H1 (cell line): ENCODE data around the gene LIN28A. TPM values are rescaled to one million over a fixed set of nuclear protein-coding genes. Genes with fewer than 3 reads are reported as not detected.

Experiments
- ASH2L ChIP-seq: fragments of 200-600, 300-600 bp; sonication (generic); IDR thresholded peaks from one replicate; pipeline ENCODE4 v1.7.1; 2017; ENCODE audit warnings: low read length
- ATF2 ChIP-seq: IDR thresholded peaks from 2 replicates; pipeline ENCODE4 v1.6.1; 2012; ENCODE audit warnings: low read length, inconsistent platforms
- BCL11A ChIP-seq, 2 experiments: IDR thresholded peaks; one replicate each; pipeline ENCODE4 v1.6.1; 2011; ENCODE audit warnings: low read depth in 2 of 2, low read length in 2 of 2, mild to moderate bottlenecking in 2 of 2
- BRCA1 ChIP-seq: IDR thresholded peaks from 2 replicates; pipeline ENCODE4 v1.6.1; 2012; ENCODE audit warnings: low read depth, low read length, improper control_type of control experiment
- CBX5 ChIP-seq: fragments of 300-800, 300-1000 bp; sonication (generic); IDR thresholded peaks from 2 replicates; pipeline ENCODE4 v1.7.1; 2016; ENCODE audit warnings: antibody characterized with exemption, low read length, low read depth
- CEBPB ChIP-seq: IDR thresholded peaks from 2 replicates; pipeline ENCODE4 v1.6.1; 2012; ENCODE audit warnings: low read depth, low read length
- CREB1 ChIP-seq: IDR thresholded peaks from 2 replicates; pipeline ENCODE4 v1.6.1; 2012; ENCODE audit warnings: inconsistent platforms
- EP300 ChIP-seq, 2 experiments: IDR thresholded peaks; 1 replicate in 1 of 2; 2 replicates in 1 of 2; pipeline ENCODE4 v1.6.1; 2011 to 2012; ENCODE audit warnings: low read depth in 2 of 2, low read length in 2 of 2, mild to moderate bottlenecking in 2 of 2, borderline replicate concordance in 1 of 2, inconsistent platforms in 1 of 2, moderate library complexity in 1 of 2
- EZH2 ChIP-seq: fragments of 200-600 bp; sonication (generic); IDR thresholded peaks from 2 replicates; pipeline ENCODE4 v1.7.1; 2012; ENCODE audit warnings: low read depth, mild to moderate bottlenecking, moderate library complexity, low read length, inconsistent platforms; ENCODE audit not compliant: severe bottlenecking
- GABPA ChIP-seq: IDR thresholded peaks from 2 replicates; pipeline ENCODE4 v1.6.1; 2011; ENCODE audit warnings: mild to moderate bottlenecking, low read length, moderate library complexity, borderline replicate concordance; ENCODE audit not compliant: insufficient read depth
- KDM4A ChIP-seq: IDR thresholded peaks from one replicate; pipeline ENCODE4 v1.7.1; 2012; ENCODE audit warnings: low read depth, mild to moderate bottlenecking, moderate library complexity, low read length, inconsistent platforms; ENCODE audit not compliant: severe bottlenecking
- KDM5A ChIP-seq: fragments of 200-600 bp; IDR thresholded peaks from 2 replicates; pipeline ENCODE4 v1.7.1; 2012; ENCODE audit warnings: mild to moderate bottlenecking, low read length, inconsistent platforms, mixed read lengths
- MAX ChIP-seq: IDR thresholded peaks from 2 replicates; pipeline ENCODE4 v1.6.1; 2012; ENCODE audit warnings: inconsistent platforms
- POLR2AphosphoS5 ChIP-seq: IDR thresholded peaks from 2 replicates; pipeline ENCODE4 v1.6.1; 2011; ENCODE audit warnings: low read depth, low read length
- POU5F1 ChIP-seq: IDR thresholded peaks from 2 replicates; pipeline ENCODE4 v1.6.1; 2011; ENCODE audit warnings: low read depth, mild to moderate bottlenecking, low read length, moderate library complexity
- SIRT6 ChIP-seq: IDR thresholded peaks from one replicate; pipeline ENCODE4 v1.7.1; 2012; ENCODE audit warnings: low read length, inconsistent platforms
- SP1 ChIP-seq: IDR thresholded peaks from 2 replicates; pipeline ENCODE4 v1.6.1; 2011; ENCODE audit warnings: low read depth, low read length
- SP2 ChIP-seq: IDR thresholded peaks from 2 replicates; pipeline ENCODE4 v1.6.1; 2012; ENCODE audit warnings: mild to moderate bottlenecking, low read length, inconsistent platforms
- SP4 ChIP-seq: IDR thresholded peaks from 2 replicates; pipeline ENCODE4 v1.6.1; 2012; ENCODE audit warnings: low read length, inconsistent platforms
- TBP ChIP-seq: IDR thresholded peaks from 2 replicates; pipeline ENCODE4 v1.6.1; 2011; ENCODE audit warnings: low read depth, low read length, improper control_type of control experiment
- polyA plus RNA-seq, 7 experiments: library from polyadenylated mRNA; depleted of rRNA in 3 of 7; stranded (reverse) in 5 of 7; unstranded in 2 of 7; fragments of >200 nt in 5 of 7; fragments of 200-250 nt in 2 of 7; gene quantifications; 1 replicate in 5 of 7; 2 replicates in 1 of 7; 4 replicates in 1 of 7; pipeline versions ENCODE4 v1.2.1 to v1.2.3, GENCODE V29; 2011 to 2013; ENCODE audit warnings: missing spikeins in 2 of 7, mixed read lengths in 2 of 7
- total RNA-seq: library from RNA; stranded (reverse); fragmentation: NEBNext Ultra II Directional; extraction: Animal tissue kit (Norgen Biotek cat#: 25700); gene quantifications from 2 replicates; pipeline ENCODE4 v1.2.1, GENCODE V29; 2021
- TF ChIP-seq, protein P1 (sequence below), 3 experiments: IDR thresholded peaks; 1 replicate in 2 of 3; 2 replicates in 1 of 3; pipeline versions ENCODE4 v1.5.1 to v1.6.1; 2011; ENCODE audit warnings: low read length in 3 of 3, mild to moderate bottlenecking in 3 of 3, inconsistent platforms in 2 of 3, low read depth in 1 of 3, moderate library complexity in 1 of 3; ENCODE audit not compliant: insufficient read depth in 1 of 3; ENCODE audit errors: control extremely low read depth in 1 of 3

Gene LIN28A
- total and polyA plus RNA-seq, 2 of the 8 experiments (the other 6 are each of a cell fraction or from before 2014, with no cell fraction given) = 403 to 1,486 TPM

- TF ChIP-seq, protein P1, sequence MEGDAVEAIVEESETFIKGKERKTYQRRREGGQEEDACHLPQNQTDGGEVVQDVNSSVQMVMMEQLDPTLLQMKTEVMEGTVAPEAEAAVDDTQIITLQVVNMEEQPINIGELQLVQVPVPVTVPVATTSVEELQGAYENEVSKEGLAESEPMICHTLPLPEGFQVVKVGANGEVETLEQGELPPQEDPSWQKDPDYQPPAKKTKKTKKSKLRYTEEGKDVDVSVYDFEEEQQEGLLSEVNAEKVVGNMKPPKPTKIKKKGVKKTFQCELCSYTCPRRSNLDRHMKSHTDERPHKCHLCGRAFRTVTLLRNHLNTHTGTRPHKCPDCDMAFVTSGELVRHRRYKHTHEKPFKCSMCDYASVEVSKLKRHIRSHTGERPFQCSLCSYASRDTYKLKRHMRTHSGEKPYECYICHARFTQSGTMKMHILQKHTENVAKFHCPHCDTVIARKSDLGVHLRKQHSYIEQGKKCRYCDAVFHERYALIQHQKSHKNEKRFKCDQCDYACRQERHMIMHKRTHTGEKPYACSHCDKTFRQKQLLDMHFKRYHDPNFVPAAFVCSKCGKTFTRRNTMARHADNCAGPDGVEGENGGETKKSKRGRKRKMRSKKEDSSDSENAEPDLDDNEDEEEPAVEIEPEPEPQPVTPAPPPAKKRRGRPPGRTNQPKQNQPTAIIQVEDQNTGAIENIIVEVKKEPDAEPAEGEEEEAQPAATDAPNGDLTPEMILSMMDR (IDR thresholded peaks at IDR 0.05; ENCODE audit: control extremely low read depth in 1 of 3, insufficient read depth in 1 of 3, low read depth in 1 of 3, low read length in 3 of 3) = no peak
- TF ChIP-seq CREB1 (no peak), KDM5A (no peak), BRCA1 (no peak), BCL11A (IDR thresholded peaks at IDR 0.05; ENCODE audit: low read depth in 2 of 2, low read length in 2 of 2) (no peak), ASH2L (peak; percentile 50), KDM4A (no peak), POU5F1 (no peak), POLR2AphosphoS5 (peak; percentile 47; the same call in 1 of the 2 replicates), CEBPB (peak; percentile 0; the same call in 1 of the 2 replicates), CBX5 (no peak), TBP (no peak), SIRT6 (no peak), EZH2 (no peak), GABPA (no peak), SP4 (peak; percentile 27; the same call in 1 of the 2 replicates), EP300 (IDR thresholded peaks at IDR 0.05; ENCODE audit: borderline replicate concordance in 1 of 2, low read depth in 2 of 2, low read length in 2 of 2) (no peak), ATF2 (no peak), SP2 (no peak), MAX (0 out of 2 replicates have a peak, but pooled peaks have one; percentile 34), SP1 (no peak)
Measured at GRCh38 chr1:26471498-26472319, 61.1 kb downstream of the LIN28A start (continued).
